K562 (cell line): ENCODE measurements around the gene ZSWIM9. TPM values are rescaled to one million over a fixed set of nuclear protein-coding genes. Genes with fewer than 3 reads are reported as not detected.

ENCODE experiments used
- ATAC-seq: fragments of 200-7000 bp; cut with Tn5 transposase; 3 replicates; pipeline ENCODE4 v1.9.1; 2020; ENCODE audit warnings: moderate library complexity
- BruUV-seq: library from RNA; stranded (reverse); fragments of 400-500 nt; replicated peaks from 2 replicates; lab custom pipeline; 2021; lab: Mats Ljungman, UMichigan
- CTCF ChIA-PET: fragments of 300-600 bp; formaldehyde crosslinking; extraction: SDS; loops from one replicate; lab custom pipeline; 2021; ENCODE audit warnings: low intra/inter-chr PET ratio; lab: Yijun Ruan, JAX
- POLR2A ChIA-PET: fragments of 300-600, 350-650 bp; sonication (Branson Sonifier 250); formaldehyde crosslinking; extraction: SDS; loops from one replicate; lab custom pipeline; 2021; ENCODE audit warnings: antibody characterized with exemption, inconsistent platforms; lab: Yijun Ruan, JAX
- DNase-seq, 4 experiments: peaks; one replicate each; pipeline versions ENCODE4 v3.0.0 to v3.0.0-alpha.2; 2011 to 2018; ENCODE audit warnings: low spot score in 3 of 4, mixed read lengths in 3 of 4; ENCODE audit errors: extremely low read depth in 1 of 4
- FAIRE-seq: peaks from 2 replicates; lab custom pipeline; 2011; peaks lifted over from hg19 to GRCh38; lab: Jason Lieb, UNC
- H2AFZ ChIP-seq: 2 replicates; pipeline ENCODE4 v1.6.0; 2011; ENCODE audit warnings: low read depth, low read length, control low read depth, inconsistent platforms
- H3K27ac ChIP-seq: fragments of 200-600 bp; 3 replicates; pipeline ENCODE4 v1.8.0; 2011; ENCODE audit warnings: low read depth, mild to moderate bottlenecking, control low read depth, inconsistent platforms, low read length, moderate library complexity, mixed read lengths; ENCODE audit errors: extremely low read depth
- H3K27me3 ChIP-seq, 2 experiments: fragments of 300-600 bp in 1 of 2; 2 replicates in 1 of 2; 3 replicates in 1 of 2; pipeline versions ENCODE4 v1.6.0 to v1.8.0; 2011; ENCODE audit warnings: inconsistent platforms in 2 of 2, low read length in 2 of 2, mild to moderate bottlenecking in 1 of 2, mixed read lengths in 1 of 2, moderate library complexity in 1 of 2; ENCODE audit not compliant: control insufficient read depth in 2 of 2, insufficient read depth in 2 of 2
- H3K36me3 ChIP-seq: fragments of 300-600 bp; 3 replicates; pipeline ENCODE4 v1.8.0; 2011; ENCODE audit warnings: mild to moderate bottlenecking, low read length, inconsistent platforms; ENCODE audit not compliant: control insufficient read depth, insufficient read depth
- H3K4me1 ChIP-seq, 2 experiments: fragments of 200-600 bp in 1 of 2; replicated peaks in 1 of 2; 2 replicates in 1 of 2; 3 replicates in 1 of 2; pipeline versions ENCODE4 v1.5.1 to v1.8.0; 2011; ENCODE audit warnings: inconsistent platforms in 2 of 2, low read length in 2 of 2, mild to moderate bottlenecking in 1 of 2, mixed read lengths in 1 of 2, moderate library complexity in 1 of 2; ENCODE audit not compliant: control insufficient read depth in 2 of 2, insufficient read depth in 2 of 2
- H3K4me2 ChIP-seq: 2 replicates; pipeline ENCODE4 v1.6.1; 2011; ENCODE audit warnings: low read length, control low read depth, inconsistent platforms, mixed read lengths; ENCODE audit not compliant: insufficient read depth
- H3K4me3 ChIP-seq: fragments of 200-600 bp; sonication (generic), shearing (Covaris generic); 2 replicates; pipeline ENCODE4 v1.5.1; 2016; ENCODE audit warnings: control low read depth, inconsistent platforms
- H3K79me2 ChIP-seq: fragments of 200-600 bp; 3 replicates; pipeline ENCODE4 v1.8.0; 2011; ENCODE audit warnings: low read length, inconsistent platforms; ENCODE audit not compliant: control insufficient read depth, insufficient read depth
- H3K9ac ChIP-seq, 2 experiments: 2 replicates each; pipeline versions ENCODE4 v1.6.0 to v1.6.1; 2011; ENCODE audit warnings: low read depth in 2 of 2, low read length in 2 of 2, control low read depth in 1 of 2, inconsistent platforms in 1 of 2, mild to moderate bottlenecking in 1 of 2, mixed read lengths in 1 of 2; ENCODE audit not compliant: insufficient read depth in 1 of 2
- H3K9me1 ChIP-seq: one replicate; pipeline ENCODE4 v1.6.0; 2011; ENCODE audit warnings: inconsistent platforms, mild to moderate bottlenecking, low read length, moderate library complexity; ENCODE audit not compliant: control insufficient read depth, insufficient read depth
- H3K9me3 ChIP-seq: replicated peaks from 2 replicates; pipeline ENCODE4 v1.5.1; 2011; ENCODE audit warnings: low read depth, low read length, inconsistent platforms; ENCODE audit not compliant: control insufficient read depth, insufficient read depth
- H4K20me1 ChIP-seq: replicated peaks from 2 replicates; pipeline ENCODE4 v1.6.1; 2011; ENCODE audit warnings: low read length, inconsistent platforms, mixed read lengths; ENCODE audit not compliant: control insufficient read depth, insufficient read depth
- CHD1 ChIP-seq: fragments of 200-600 bp; sonication (generic); IDR thresholded peaks from one replicate; pipeline ENCODE4 v1.6.1; 2012; ENCODE audit warnings: mild to moderate bottlenecking, moderate library complexity, low read length, inconsistent platforms
- CTCF ChIP-seq, 3 experiments: IDR thresholded peaks in 2 of 3; conservative IDR thresholded peaks in 1 of 3; 2 replicates each; pipeline ENCODE4 v1.5.1; 2011 to 2012; ENCODE audit warnings: low read length in 3 of 3, mild to moderate bottlenecking in 3 of 3, control low read depth in 2 of 3, improper control_type of control experiment in 1 of 3, inconsistent platforms in 1 of 3, low read depth in 1 of 3, mixed read lengths in 1 of 3, moderate library complexity in 1 of 3; ENCODE audit not compliant: insufficient read depth in 2 of 3
- ELF4 ChIP-seq: fragments of 450-650 bp; formaldehyde crosslinking; IDR thresholded peaks from 2 replicates; pipeline ENCODE4 v1.4.0; 2022; ENCODE audit warnings: missing genetic modification characterization
- KLF6 ChIP-seq: fragments of 250-450 bp; sonication (Bioruptor Pico); IDR thresholded peaks from 2 replicates; pipeline ENCODE4 v1.4.0; 2020; ENCODE audit warnings: mild to moderate bottlenecking, moderate library complexity, borderline replicate concordance
- MAX ChIP-seq: sonication (generic); formaldehyde crosslinking; IDR thresholded peaks from 2 replicates; pipeline ENCODE4 v1.9.0; 2022; ENCODE audit warnings: mild to moderate bottlenecking, missing genetic modification reagents
- MTF1 ChIP-seq: fragments of 250-450 bp; sonication (Bioruptor Pico); IDR thresholded peaks from 2 replicates; pipeline ENCODE4 v1.9.0; 2021; ENCODE audit warnings: moderate library complexity, mild to moderate bottlenecking, inconsistent platforms, borderline replicate concordance
- MYC ChIP-seq, 2 experiments: fragments of 250-450 bp in 1 of 2; sonication (Bioruptor Pico) in 1 of 2; IDR thresholded peaks; 2 replicates each; pipeline versions ENCODE4 v1.5.1 to v1.6.1; 2012 to 2021; ENCODE audit warnings: low read depth in 2 of 2, borderline replicate concordance in 1 of 2, improper control_type of control experiment in 1 of 2, low read length in 1 of 2, mild to moderate bottlenecking in 1 of 2, moderate library complexity in 1 of 2
- PHB2 ChIP-seq: fragments of 450-650 bp; IDR thresholded peaks from 2 replicates; pipeline ENCODE4 v1.6.1; 2017; ENCODE audit warnings: low read depth
- POLR3G ChIP-seq: IDR thresholded peaks from 2 replicates; pipeline ENCODE4 v1.6.1; 2011; ENCODE audit not compliant: insufficient read length, insufficient replicate concordance; ENCODE audit errors: extremely low read depth
- POU5F1 ChIP-seq: fragments of 150-350 bp; IDR thresholded peaks from 2 replicates; pipeline ENCODE4 v1.6.1; 2014; ENCODE audit warnings: borderline replicate concordance, low read length, low read depth, mild to moderate bottlenecking; ENCODE audit not compliant: partially characterized antibody
- SLC30A9 ChIP-seq: fragments of 250-450 bp; sonication (Bioruptor Pico); IDR thresholded peaks from 2 replicates; pipeline ENCODE4 v1.8.0; 2022; ENCODE audit warnings: mild to moderate bottlenecking, moderate library complexity
- SMAD3 ChIP-seq: fragments of 450-650 bp; formaldehyde crosslinking; conservative IDR thresholded peaks from 2 replicates; pipeline ENCODE4 v1.4.0; 2020; ENCODE audit warnings: mild to moderate bottlenecking
- SREBF1 ChIP-seq: fragments of 150-350 bp; IDR thresholded peaks from 2 replicates; pipeline ENCODE4 v1.6.1; 2014; ENCODE audit warnings: antibody characterized with exemption, low read depth, low read length, borderline replicate concordance
- ZNF444 ChIP-seq: fragments of 250-450 bp; sonication (Bioruptor Pico); IDR thresholded peaks from 2 replicates; pipeline ENCODE4 v1.4.0; 2020; ENCODE audit warnings: mild to moderate bottlenecking, moderate library complexity
- WGBS: fragments of 100-300 bp; shearing (Covaris generic); methylation state at CpG from one replicate; pipeline ENCODE4 v1.1.6; 2016; ENCODE audit warnings: low coverage, mixed read lengths; ENCODE audit not compliant: insufficient coverage; ENCODE audit errors: missing lambda C conversion rate; 5-methylcytosine and 5-hydroxymethylcytosine counted together
- in situ Hi-C: fragments of 300-500 bp; cut with MboI; formaldehyde crosslinking; loops from 4 replicates; pipeline ENCODE4 v1.15.0; 2018; ENCODE audit warnings: inconsistent platforms, mixed read lengths
- intact Hi-C: fragments of 100-400 bp; cut with micrococcal nuclease; formaldehyde crosslinking; loops from 2 replicates; pipeline ENCODE4 v1.14.2; 2022
- polyA plus RNA-seq, 8 experiments: library from polyadenylated mRNA; depleted of rRNA in 4 of 8; stranded (reverse) in 5 of 8; unstranded in 3 of 8; fragments of >200 nt; fragmentation: Nextera tagmentation in 2 of 8; fragmentation: Illumina TruSeq in 1 of 8; extraction: Ambion mirVana in 2 of 8; extraction: Trizol in 1 of 8; gene quantifications; 2 replicates each; pipeline versions ENCODE4 v1.2.1 to v1.2.3, GENCODE V29; 2011 to 2014; ENCODE audit warnings: inconsistent platforms in 1 of 8, missing spikeins in 1 of 8
- total RNA-seq, 7 experiments: library from RNA; depleted of rRNA in 6 of 7; stranded (reverse); fragments of >200 nt in 6 of 7; fragmentation: Illumina TruSeq in 2 of 7; extraction: Trizol in 2 of 7; gene quantifications; 2 replicates each; pipeline versions ENCODE4 v1.2.1 to v1.2.3, GENCODE V29; 2011 to 2021; ENCODE audit warnings: low replicate concordance in 1 of 7
- TF ChIP-seq, protein P1 (sequence below): sonication (generic); formaldehyde crosslinking; IDR thresholded peaks from 2 replicates; pipeline ENCODE4 v1.8.0; 2022; ENCODE audit warnings: missing genetic modification reagents, mild to moderate bottlenecking, borderline replicate concordance

The ZSWIM9 gene
- total and polyA plus RNA-seq, 9 of the 15 experiments (the other 6 are each of a cell fraction or from before 2014, with no cell fraction given), result 0.04 to 1.4 (median 0.34) TPM; not detected in 1

GRCh38 chr19:48121066-48121465 is 49.4 kb upstream of the ZSWIM9 start:
- TF ChIP-seq, protein P1, sequence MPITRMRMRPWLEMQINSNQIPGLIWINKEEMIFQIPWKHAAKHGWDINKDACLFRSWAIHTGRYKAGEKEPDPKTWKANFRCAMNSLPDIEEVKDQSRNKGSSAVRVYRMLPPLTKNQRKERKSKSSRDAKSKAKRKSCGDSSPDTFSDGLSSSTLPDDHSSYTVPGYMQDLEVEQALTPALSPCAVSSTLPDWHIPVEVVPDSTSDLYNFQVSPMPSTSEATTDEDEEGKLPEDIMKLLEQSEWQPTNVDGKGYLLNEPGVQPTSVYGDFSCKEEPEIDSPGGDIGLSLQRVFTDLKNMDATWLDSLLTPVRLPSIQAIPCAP, result no peak
- TF ChIP-seq ELF4 (CRISPR knock-in tag), result no peak
- no peak for TF ChIP-seq MAX (CRISPR knock-in tag)
- TF ChIP-seq POU5F1, result no peak
- TF ChIP-seq SMAD3, result no peak
- TF ChIP-seq ZNF444 (CRISPR knock-in tag), result no peak
- no peak for TF ChIP-seq SREBF1
- no peak for TF ChIP-seq CTCF (IDR thresholded peaks at IDR 0.05 in 2 of 3, conservative IDR thresholded peaks at IDR 0.05 in 1 of 3; ENCODE audit: insufficient read depth in 2 of 3, low read depth in 1 of 3, low read length in 3 of 3)
- no peak for TF ChIP-seq CHD1
- TF ChIP-seq POLR3G, result no peak
- TF ChIP-seq SLC30A9, result no peak
- no peak for TF ChIP-seq MTF1
- TF ChIP-seq PHB2, result no peak
- TF ChIP-seq MYC (IDR thresholded peaks at IDR 0.05; ENCODE audit: low read depth, low read length), result no peak
- no peak for TF ChIP-seq MYC (CRISPR knock-in tag; IDR thresholded peaks at IDR 0.05; ENCODE audit: borderline replicate concordance, low read depth)
- no peak for TF ChIP-seq KLF6 (CRISPR knock-in tag)
- intact Hi-C loops, result no loop called here
- WGBS, result 92% methylated on average over 11 of the region's 14 CpGs

More at GRCh38 chr19:48121066-48121465, 49.4 kb upstream of the ZSWIM9 start:
- H3K9me3 ChIP-seq, result no peaks in the 10 kb centered on the region
- POLR2A ChIA-PET, result no interaction called here
- ATAC-seq (no peak), FAIRE-seq (no peak), DNase-seq (no peak)
- H3K4me1 ChIP-seq, result peaks cover under 1 to 7% of the 10 kb centered on the region in 2 experiments; a peak in 3 of 5 replicates
- peaks cover 84% of the 10 kb centered on the region for H3K36me3 ChIP-seq
- no peak overlapping the region for H3K27ac ChIP-seq
- peaks cover 2% of the 10 kb centered on the region for H3K9me1 ChIP-seq
- no TSS peak for BruUV-seq
- no peak overlapping the region for H2AFZ ChIP-seq
- H3K27me3 ChIP-seq, result no peaks in the 10 kb centered on the region
- in situ Hi-C loops, result loop anchor here (25.0 kb wide), 1 partner anchor 1991 kb away; no protein-coding TSS in a partner anchor
- no peaks in the 10 kb centered on the region for H3K79me2 ChIP-seq
- no peak overlapping the region for H3K4me3 ChIP-seq
- H3K9ac ChIP-seq, result no peak overlapping the region
- no peak overlapping the region for H3K4me2 ChIP-seq
- no peaks in the 10 kb centered on the region for H4K20me1 ChIP-seq
- CTCF ChIA-PET, result no interaction called here
